HepG2 (cell line): ENCODE measurements around the gene CATSPERE. TPM values are rescaled to one million over a fixed set of nuclear protein-coding genes. Genes with fewer than 3 reads are reported as not detected.

Experiments
- ATM ChIP-seq: fragments of 450-650 bp; IDR thresholded peaks from 2 replicates; pipeline ENCODE4 v1.7.1; 2017; ENCODE audit warnings: mild to moderate bottlenecking, borderline replicate concordance
- JARID2 ChIP-seq: sonication (generic); formaldehyde crosslinking; IDR thresholded peaks from 2 replicates; pipeline ENCODE4 v1.8.1; 2023; ENCODE audit warnings: missing genetic modification reagents, inconsistent platforms; ENCODE audit not compliant: insufficient replicate concordance
- KDM3A ChIP-seq: IDR thresholded peaks from 2 replicates; pipeline ENCODE4 v1.6.1; 2018; ENCODE audit warnings: low read depth, missing compliant biosample characterization
- MAF1 ChIP-seq: sonication (generic); formaldehyde crosslinking; IDR thresholded peaks from 2 replicates; pipeline ENCODE4 v1.5.0; 2020; ENCODE audit warnings: missing genetic modification reagents, borderline replicate concordance
- SMYD3 ChIP-seq: sonication (generic); formaldehyde crosslinking; IDR thresholded peaks from 2 replicates; pipeline ENCODE4 v1.8.1; 2023; ENCODE audit warnings: mild to moderate bottlenecking, missing genetic modification reagents
- TBP ChIP-seq: sonication (generic); formaldehyde crosslinking; IDR thresholded peaks from 2 replicates; pipeline ENCODE4 v1.5.0; 2020; ENCODE audit warnings: missing genetic modification reagents
- ZFX ChIP-seq: sonication (generic); formaldehyde crosslinking; IDR thresholded peaks from 2 replicates; pipeline ENCODE4 v1.4.0; 2020; ENCODE audit warnings: mild to moderate bottlenecking, low read depth, missing genetic modification reagents, moderate library complexity
- ZNF17 ChIP-seq: sonication (generic); formaldehyde crosslinking; IDR thresholded peaks from 2 replicates; pipeline ENCODE4 v1.5.0; 2020; ENCODE audit warnings: mild to moderate bottlenecking, missing genetic modification reagents
- ZNF34 ChIP-seq: sonication (generic); formaldehyde crosslinking; IDR thresholded peaks from 2 replicates; pipeline ENCODE4 v1.4.0; 2020; ENCODE audit warnings: mild to moderate bottlenecking, missing genetic modification reagents, borderline replicate concordance
- polyA plus RNA-seq, 8 experiments: library from polyadenylated mRNA; depleted of rRNA in 3 of 8; stranded (reverse) in 7 of 8; unstranded in 1 of 8; fragments of >200 nt; fragmentation: Illumina TruSeq in 4 of 8; extraction: Trizol in 4 of 8; gene quantifications; 2 replicates each; pipeline versions ENCODE4 v1.2.1 to v1.2.3, GENCODE V29; 2011 to 2016; ENCODE audit warnings: low read depth in 4 of 8, missing spikeins in 1 of 8, mixed read lengths in 1 of 8; ENCODE audit not compliant: insufficient read depth in 1 of 8
- total RNA-seq, 5 experiments: library from RNA; depleted of rRNA; stranded (reverse); fragments of >200 nt; fragmentation: Illumina TruSeq; extraction: Trizol; gene quantifications; 2 replicates each; pipeline ENCODE4 v1.2.3, GENCODE V29; 2016; ENCODE audit warnings: low read depth in 1 of 5
- TF ChIP-seq, protein P1 (sequence below): IDR thresholded peaks from 2 replicates; pipeline ENCODE4 v1.6.1; 2016; ENCODE audit warnings: low read depth, missing genetic modification reagents, missing compliant biosample characterization
- TF ChIP-seq, protein P2 (sequence below): sonication (generic); formaldehyde crosslinking; IDR thresholded peaks from 2 replicates; pipeline ENCODE4 v1.9.0; 2021; ENCODE audit warnings: mild to moderate bottlenecking, missing genetic modification reagents
- TF ChIP-seq, protein P3 (sequence below): sonication (generic); formaldehyde crosslinking; IDR thresholded peaks from 2 replicates; pipeline ENCODE4 v1.8.1; 2023; ENCODE audit warnings: mild to moderate bottlenecking, moderate library complexity, missing genetic modification reagents
- TF ChIP-seq, protein P4 (sequence below): sonication (generic); formaldehyde crosslinking; IDR thresholded peaks from 2 replicates; pipeline ENCODE4 v1.5.1; 2020; ENCODE audit warnings: missing genetic modification reagents, mild to moderate bottlenecking, borderline replicate concordance

Gene CATSPERE
- total and polyA plus RNA-seq, 2 of the 13 experiments (the other 11 are each of a cell fraction or from before 2014, with no cell fraction given), result 0.34 to 0.51 TPM

DNA sequence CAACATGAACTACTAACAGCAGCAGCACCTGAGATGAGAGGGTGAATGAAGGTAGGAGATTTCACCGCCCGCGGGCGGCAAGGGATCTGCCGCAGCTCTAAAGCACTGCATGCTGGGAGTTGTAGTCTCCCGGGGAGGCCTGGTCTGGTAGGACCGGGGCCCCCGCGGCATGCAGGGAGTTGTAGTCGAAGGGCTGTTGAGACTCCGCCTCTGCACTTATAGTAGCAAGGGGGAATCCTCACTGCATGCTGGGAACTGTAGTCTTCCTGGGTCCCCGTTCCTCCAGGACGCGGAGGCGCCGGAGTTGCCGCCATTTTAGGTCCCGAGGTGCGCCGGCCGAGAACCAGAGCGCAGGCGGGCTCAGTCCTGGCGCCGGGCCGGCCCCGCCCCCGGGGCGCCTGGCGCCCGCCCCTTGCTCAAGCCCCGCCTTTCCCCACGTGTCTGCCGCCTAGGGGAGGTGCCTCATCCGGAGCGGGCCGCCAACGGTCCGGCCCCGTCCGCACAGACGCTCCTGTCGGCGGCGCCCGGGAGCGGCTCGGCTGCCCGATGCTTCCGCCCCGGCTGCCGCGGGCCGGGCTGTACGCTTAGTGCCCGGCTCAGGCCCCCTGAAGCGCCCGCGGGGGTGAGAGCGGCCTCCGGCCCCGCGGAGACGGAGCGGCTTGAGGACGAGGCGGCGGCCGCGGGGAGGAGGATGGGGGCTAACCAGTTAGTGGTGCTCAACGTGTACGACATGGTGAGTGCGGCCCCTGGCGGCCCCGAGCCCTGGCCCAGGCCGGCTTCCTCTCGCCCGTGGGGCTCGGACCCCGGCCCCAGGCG lies 191.8 kb downstream of the CATSPERE start, which contains the start of gene DESI2 (continued):
- TF ChIP-seq, protein P1, sequence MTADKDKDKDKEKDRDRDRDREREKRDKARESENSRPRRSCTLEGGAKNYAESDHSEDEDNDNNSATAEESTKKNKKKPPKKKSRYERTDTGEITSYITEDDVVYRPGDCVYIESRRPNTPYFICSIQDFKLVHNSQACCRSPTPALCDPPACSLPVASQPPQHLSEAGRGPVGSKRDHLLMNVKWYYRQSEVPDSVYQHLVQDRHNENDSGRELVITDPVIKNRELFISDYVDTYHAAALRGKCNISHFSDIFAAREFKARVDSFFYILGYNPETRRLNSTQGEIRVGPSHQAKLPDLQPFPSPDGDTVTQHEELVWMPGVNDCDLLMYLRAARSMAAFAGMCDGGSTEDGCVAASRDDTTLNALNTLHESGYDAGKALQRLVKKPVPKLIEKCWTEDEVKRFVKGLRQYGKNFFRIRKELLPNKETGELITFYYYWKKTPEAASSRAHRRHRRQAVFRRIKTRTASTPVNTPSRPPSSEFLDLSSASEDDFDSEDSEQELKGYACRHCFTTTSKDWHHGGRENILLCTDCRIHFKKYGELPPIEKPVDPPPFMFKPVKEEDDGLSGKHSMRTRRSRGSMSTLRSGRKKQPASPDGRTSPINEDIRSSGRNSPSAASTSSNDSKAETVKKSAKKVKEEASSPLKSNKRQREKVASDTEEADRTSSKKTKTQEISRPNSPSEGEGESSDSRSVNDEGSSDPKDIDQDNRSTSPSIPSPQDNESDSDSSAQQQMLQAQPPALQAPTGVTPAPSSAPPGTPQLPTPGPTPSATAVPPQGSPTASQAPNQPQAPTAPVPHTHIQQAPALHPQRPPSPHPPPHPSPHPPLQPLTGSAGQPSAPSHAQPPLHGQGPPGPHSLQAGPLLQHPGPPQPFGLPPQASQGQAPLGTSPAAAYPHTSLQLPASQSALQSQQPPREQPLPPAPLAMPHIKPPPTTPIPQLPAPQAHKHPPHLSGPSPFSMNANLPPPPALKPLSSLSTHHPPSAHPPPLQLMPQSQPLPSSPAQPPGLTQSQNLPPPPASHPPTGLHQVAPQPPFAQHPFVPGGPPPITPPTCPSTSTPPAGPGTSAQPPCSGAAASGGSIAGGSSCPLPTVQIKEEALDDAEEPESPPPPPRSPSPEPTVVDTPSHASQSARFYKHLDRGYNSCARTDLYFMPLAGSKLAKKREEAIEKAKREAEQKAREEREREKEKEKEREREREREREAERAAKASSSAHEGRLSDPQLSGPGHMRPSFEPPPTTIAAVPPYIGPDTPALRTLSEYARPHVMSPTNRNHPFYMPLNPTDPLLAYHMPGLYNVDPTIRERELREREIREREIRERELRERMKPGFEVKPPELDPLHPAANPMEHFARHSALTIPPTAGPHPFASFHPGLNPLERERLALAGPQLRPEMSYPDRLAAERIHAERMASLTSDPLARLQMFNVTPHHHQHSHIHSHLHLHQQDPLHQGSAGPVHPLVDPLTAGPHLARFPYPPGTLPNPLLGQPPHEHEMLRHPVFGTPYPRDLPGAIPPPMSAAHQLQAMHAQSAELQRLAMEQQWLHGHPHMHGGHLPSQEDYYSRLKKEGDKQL (CRISPR knock-in tag), result no peak
- TF ChIP-seq JARID2 (CRISPR knock-in tag) (no peak), ATM (no peak), KDM3A (CRISPR knock-in tag) (0 out of 2 replicates have a peak, but pooled peaks have one; percentile 22), ZFX (CRISPR knock-in tag) (peak; percentile 90), ZNF17 (no peak), ZNF34 (CRISPR knock-in tag) (no peak), TBP (CRISPR knock-in tag) (no peak), SMYD3 (CRISPR knock-in tag) (peak; percentile 29; the same call in 1 of the 2 replicates), MAF1 (CRISPR knock-in tag) (no peak; the same call in 1 of the 2 replicates)
- TF ChIP-seq, protein P2, sequence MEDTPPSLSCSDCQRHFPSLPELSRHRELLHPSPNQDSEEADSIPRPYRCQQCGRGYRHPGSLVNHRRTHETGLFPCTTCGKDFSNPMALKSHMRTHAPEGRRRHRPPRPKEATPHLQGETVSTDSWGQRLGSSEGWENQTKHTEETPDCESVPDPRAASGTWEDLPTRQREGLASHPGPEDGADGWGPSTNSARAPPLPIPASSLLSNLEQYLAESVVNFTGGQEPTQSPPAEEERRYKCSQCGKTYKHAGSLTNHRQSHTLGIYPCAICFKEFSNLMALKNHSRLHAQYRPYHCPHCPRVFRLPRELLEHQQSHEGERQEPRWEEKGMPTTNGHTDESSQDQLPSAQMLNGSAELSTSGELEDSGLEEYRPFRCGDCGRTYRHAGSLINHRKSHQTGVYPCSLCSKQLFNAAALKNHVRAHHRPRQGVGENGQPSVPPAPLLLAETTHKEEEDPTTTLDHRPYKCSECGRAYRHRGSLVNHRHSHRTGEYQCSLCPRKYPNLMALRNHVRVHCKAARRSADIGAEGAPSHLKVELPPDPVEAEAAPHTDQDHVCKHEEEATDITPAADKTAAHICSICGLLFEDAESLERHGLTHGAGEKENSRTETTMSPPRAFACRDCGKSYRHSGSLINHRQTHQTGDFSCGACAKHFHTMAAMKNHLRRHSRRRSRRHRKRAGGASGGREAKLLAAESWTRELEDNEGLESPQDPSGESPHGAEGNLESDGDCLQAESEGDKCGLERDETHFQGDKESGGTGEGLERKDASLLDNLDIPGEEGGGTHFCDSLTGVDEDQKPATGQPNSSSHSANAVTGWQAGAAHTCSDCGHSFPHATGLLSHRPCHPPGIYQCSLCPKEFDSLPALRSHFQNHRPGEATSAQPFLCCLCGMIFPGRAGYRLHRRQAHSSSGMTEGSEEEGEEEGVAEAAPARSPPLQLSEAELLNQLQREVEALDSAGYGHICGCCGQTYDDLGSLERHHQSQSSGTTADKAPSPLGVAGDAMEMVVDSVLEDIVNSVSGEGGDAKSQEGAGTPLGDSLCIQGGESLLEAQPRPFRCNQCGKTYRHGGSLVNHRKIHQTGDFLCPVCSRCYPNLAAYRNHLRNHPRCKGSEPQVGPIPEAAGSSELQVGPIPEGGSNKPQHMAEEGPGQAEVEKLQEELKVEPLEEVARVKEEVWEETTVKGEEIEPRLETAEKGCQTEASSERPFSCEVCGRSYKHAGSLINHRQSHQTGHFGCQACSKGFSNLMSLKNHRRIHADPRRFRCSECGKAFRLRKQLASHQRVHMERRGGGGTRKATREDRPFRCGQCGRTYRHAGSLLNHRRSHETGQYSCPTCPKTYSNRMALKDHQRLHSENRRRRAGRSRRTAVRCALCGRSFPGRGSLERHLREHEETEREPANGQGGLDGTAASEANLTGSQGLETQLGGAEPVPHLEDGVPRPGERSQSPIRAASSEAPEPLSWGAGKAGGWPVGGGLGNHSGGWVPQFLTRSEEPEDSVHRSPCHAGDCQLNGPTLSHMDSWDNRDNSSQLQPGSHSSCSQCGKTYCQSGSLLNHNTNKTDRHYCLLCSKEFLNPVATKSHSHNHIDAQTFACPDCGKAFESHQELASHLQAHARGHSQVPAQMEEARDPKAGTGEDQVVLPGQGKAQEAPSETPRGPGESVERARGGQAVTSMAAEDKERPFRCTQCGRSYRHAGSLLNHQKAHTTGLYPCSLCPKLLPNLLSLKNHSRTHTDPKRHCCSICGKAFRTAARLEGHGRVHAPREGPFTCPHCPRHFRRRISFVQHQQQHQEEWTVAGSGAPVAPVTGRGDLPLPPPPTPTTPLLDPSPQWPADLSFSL (CRISPR knock-in tag), result no peak
- TF ChIP-seq, protein P3, sequence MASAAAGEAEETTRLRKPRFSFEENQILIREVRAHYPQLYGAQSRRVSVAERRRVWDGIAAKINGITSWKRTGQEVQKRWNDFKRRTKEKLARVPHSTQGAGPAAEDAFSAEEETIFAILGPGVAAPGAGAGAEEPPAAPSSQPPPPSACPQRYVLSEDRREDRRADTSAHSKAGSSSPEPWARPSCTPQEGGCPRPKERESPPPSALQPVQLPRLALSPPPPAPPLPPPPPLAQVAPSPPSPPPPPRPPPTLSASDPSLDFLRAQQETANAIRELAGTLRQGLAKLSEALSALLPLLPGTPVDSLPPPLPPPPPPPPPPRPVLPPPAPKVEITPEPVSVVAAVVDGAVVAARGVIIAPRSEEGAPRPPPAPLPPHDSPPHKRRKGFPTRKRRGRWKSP (CRISPR knock-in tag), result 0 out of 2 replicates have a peak, but pooled peaks have one; percentile 14
- TF ChIP-seq, protein P4, sequence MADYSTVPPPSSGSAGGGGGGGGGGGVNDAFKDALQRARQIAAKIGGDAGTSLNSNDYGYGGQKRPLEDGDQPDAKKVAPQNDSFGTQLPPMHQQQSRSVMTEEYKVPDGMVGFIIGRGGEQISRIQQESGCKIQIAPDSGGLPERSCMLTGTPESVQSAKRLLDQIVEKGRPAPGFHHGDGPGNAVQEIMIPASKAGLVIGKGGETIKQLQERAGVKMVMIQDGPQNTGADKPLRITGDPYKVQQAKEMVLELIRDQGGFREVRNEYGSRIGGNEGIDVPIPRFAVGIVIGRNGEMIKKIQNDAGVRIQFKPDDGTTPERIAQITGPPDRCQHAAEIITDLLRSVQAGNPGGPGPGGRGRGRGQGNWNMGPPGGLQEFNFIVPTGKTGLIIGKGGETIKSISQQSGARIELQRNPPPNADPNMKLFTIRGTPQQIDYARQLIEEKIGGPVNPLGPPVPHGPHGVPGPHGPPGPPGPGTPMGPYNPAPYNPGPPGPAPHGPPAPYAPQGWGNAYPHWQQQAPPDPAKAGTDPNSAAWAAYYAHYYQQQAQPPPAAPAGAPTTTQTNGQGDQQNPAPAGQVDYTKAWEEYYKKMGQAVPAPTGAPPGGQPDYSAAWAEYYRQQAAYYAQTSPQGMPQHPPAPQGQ (CRISPR knock-in tag), result no peak
